G401 (cell line): ENCODE data around the gene HS1BP3. TPM values are rescaled to one million over a fixed set of nuclear protein-coding genes. Genes with fewer than 3 reads are reported as not detected.

Experiments used
- DNase-seq: peaks from one replicate; pipeline ENCODE4 v3.0.0-alpha.2; 2015; ENCODE audit warnings: low spot score
- in situ Hi-C: cut with HindIII; loops from 2 replicates; pipeline ENCODE4 v1.10.0; 2016; ENCODE audit warnings: low sequenced_read_pairs, mixed read lengths
- total RNA-seq: library from RNA; depleted of rRNA; stranded (reverse); fragments of >200 nt; shearing (Covaris generic); gene quantifications from 2 replicates; pipeline ENCODE4 v1.2.3, GENCODE V29; 2014

HS1BP3 gene
- total RNA-seq, 1 experiment from 2014 or later = 53.7 TPM

DNA sequence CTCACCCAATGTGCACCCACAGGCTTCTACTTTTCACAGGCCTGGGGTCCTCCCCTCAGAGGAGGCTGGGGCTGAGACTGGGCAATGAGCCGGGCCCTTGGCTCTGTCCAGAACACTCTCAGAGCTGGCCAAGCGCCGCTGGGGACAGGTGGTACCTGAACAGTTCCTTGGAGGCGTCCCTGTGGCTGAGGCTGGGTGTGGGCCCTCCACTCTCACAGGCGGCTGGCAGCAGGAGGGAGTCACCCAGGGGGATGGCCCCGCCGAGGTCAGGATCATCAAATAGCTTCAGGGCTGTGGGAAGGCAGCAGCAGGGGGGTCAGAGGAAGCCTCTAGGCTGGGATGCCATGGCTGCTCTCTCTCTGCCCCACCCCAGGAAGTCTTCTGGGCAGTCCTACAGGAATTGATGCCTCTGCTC, 27.1 kb downstream of the HS1BP3 start:
- in situ Hi-C loops = no loop called here
- no peak for DNase-seq

DNA sequence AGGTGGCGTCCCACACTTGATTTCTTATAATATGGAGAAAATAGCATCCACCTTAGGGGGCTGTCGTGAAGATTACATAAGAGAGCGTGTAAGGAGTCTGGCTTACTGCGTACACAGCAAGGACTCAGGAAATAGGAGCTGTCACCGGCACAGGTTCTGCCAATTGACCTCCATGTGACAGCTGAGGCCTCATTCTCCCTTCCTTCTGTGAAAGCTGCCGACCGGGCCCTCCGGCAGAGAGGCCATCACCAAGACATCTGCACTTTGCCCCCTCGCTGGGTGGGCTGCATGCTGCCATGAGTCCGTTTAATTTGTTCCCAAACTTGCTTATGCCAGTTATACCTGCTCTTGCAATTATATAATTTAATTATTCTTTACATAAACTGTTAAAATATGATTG, 27.7 kb downstream of the HS1BP3 start:
- in situ Hi-C loops = no loop called here
- DNase-seq = peak; percentile 63

DNA sequence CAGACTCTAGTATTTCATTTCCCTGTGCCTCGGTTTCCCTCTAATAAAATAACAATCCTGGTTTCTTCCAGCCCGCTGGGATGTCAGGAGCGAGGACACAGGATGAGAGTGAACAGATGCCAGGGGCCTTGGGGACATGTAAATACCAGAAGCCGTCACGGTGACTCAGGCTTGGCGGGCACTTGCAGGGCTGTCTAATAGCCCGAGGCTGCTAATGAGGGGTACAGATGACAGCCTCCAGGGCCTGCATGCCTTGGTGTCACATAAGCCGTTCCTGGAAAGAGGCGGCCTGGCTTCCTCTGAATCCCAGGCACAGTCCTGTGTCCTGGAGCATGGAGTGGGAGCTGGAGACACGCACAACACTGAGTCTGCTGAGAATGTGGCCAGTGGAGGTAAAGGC, 28.2 kb downstream of the HS1BP3 start:
- DNase-seq = no peak
- in situ Hi-C loops = no loop called here

DNA sequence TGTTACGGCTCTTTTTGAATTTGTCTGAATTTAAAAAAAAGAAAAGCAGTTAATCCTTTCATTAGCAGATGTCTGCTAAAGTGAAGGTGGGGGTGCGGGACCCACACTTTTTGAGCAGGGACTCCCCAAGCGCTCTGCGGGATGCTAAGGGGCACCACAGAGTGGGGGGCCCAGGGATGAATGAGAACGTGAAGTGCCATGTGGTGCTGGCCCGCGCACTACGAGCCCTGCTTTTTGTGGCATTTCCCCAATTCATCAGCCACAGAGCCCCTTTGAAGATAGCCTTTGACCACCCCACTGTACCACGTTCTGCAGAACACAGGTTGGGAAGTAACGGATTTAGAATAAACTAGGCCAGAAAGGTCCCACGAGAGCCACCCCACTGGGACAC, 28.6 kb downstream of the HS1BP3 start:
- DNase-seq = no peak
- in situ Hi-C loops = no loop called here

DNA sequence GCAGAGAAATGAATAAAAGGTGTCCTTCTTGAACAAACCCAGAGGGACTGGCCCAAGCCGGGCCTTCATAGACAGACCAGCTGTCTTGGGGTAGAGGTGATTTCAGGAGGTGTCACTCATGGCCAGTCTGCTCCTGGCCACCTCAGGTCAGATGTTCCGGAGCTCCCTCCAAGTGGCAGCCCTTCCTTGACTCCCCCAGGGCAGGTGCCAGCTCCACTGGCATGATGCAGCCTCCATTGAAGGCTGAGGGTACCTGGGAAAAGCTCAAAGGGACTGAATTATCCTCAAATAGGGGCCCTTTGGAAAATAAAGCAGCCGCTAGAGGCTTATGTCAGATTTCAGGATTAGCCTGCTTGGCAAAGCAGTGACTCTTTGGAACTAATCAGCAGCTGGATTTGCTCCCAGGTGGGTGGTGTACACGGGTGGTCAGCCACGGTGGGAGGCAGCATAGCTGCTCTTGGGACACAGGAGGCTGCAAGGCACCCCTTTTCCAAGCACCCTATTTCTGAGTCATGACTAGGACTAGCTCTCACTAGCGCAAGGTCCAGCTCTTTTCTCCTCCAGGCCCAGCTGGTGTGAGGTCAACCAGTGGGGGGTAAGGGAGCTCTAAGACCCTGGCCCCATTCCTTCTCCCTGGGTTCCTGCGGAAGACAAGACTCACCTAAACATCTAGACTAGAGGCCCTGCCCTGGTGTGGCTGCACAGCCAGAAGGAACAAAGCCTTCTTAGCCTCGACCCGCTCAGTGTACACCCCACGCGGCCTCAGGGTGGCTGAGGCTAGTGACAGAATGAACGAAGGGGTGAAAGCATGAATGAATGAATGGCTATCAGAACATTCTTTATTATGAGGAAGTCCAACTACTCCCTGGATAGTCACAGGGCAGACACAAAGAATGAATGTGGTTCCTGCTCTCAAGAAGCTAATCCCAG, 29.3 kb downstream of the HS1BP3 start:
- in situ Hi-C loops = no loop called here
- DNase-seq = no peak

DNA sequence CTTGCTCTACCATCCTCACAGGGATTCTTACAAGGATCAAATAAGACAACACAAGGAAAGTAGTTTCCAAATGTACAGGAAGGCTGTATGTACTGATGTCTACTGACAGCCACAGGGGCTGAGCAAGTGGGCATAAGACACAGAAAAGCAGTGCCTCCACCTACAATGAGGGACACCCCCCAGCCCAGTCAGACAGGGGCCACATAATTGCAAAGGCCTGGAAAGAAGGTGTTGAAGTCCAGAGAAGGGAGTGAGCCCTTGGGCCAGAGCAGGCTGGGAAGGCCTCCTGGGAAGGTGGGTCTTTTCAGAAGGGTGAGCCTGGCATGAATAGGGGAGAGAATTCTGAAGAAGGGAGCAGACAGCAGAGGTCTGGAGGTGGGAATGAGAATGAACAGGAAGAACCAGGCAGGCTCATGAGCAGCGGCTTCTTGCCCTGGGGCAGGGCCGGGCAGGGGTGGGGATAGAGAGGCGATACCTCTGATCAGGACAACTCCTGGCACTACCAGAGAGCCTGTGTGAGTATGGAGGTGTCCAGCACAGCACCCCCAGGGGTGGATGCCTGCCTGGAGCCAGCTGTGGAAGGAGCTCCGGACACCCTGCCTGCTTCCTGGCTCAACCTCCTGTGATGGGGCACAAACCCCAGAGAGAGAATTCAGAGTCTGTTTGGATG, 30.1 kb downstream of the HS1BP3 start:
- no peak for DNase-seq
- in situ Hi-C loops = no loop called here

DNA sequence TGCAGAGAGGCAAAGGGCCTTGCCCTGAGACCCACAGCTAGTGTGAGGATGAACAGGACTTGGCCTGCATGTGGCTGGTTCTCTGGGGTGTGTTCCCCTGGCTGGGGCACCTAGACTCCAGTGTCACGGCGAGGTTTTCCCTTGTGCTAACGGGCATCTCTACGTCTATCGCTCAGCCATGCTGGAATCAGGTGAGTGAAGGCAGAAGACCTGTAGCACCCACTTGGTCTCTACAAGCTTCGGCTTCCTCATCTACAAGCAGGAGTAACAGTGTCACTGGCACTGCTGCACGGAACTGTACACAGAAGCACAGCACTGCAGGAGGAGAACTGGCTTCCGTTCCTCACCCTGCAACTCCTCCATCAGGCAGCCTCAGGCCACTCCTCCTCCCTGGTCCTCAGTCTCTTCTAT, 30.6 kb downstream of the HS1BP3 start:
- in situ Hi-C loops = no loop called here
- peak; percentile 67 for DNase-seq

DNA sequence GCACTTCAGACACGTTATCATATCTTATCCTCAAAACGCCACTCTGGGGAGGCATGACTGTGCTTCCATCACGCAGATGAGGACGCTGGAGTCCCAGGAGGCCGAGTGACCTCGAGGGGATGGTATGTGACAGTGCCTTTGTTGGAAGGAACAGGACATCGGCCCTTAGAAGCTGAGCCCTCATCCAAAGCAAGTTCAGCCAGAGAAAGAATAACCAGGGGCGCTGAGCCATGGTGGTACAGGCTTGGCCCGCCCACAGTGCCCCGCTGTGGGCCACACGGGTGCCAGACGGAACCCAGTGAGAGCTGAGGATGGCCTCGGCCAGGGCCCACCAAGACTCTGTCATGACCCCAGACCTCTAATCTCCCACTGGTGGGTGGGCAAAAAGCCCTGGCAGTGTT, 31.3 kb downstream of the HS1BP3 start:
- no peak for DNase-seq
- in situ Hi-C loops = no loop called here

DNA sequence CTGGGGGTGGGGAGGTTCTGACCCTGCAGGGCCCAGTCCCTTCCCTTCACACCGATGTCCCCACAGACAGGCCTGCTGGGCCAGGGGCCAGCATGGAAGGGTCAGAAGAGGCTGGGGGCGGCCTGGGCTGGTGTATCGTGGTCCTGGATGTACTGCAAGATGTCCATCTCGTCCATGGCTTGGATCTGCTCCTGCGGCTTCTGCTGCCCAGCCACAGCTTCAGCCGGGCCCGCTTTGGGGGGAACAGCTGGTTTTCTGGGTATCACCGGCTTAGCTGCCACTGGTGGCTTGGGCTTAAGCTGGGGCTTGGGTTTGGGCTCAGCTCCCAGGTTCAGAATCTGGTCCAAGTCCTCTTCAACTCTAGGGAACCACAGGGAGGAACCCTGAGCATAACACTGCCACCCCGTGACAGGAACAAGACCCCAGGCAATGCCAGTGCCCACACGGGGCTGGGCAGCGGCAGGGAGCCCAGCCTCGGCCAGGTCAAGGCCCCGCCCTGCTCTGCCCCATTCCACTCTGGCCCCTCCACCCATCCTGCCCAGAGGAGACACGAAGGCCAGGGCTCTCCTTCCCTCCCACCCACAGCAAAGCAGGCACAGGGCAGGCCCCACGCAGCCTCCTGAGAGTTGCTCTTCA, 31.9 kb downstream of the HS1BP3 start:
- in situ Hi-C loops = no loop called here
- no peak for DNase-seq

DNA sequence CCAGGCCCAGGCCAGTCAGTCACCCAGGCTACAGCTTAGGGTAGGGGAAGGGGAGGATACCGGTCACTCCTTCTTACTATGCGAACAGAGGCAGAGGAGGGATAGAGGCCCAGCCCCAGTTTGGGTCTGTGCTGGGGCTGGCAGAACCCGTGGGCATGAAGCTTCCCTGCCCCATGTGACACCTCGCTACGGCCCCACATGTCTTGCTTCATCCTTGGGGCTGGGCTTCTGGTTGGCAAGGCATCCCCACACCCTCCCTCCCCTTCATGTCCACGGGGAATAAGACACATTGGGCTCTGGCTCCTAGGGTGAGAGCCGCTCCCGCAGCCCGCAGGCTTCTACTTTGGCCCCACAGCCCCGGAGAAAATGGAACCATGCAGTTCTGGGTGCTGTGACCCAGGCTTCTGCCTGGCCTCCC, 32.4 kb downstream of the HS1BP3 start:
- no peak for DNase-seq
- in situ Hi-C loops = no loop called here

DNA sequence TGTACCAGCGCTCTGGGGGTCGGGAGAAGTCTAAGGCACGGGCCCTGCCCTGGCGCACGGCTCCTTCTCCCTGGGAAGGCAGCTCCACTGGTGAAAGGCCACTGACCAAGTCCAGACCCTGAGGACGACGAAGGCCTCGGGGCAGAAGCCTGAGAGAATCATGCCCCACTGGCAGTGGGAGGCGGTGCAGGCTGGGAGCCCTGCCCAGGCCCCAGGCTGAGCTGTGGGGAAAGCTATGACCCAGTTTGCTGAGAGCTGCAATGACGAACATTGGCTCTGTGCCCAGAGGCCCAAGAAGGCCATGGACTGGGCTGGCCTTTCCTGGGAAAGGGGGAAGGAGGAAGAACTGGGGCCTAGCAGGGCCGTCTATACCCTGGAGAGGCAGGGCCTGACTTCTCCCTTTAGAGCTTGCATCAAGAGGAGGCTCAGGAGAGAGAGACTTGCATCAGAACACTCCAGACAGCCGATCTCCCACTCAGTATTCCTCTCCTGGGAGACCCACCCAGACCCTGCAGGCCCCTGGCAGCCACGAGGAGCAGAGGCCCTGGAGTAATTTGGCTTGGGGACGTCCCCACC, 32.9 kb downstream of the HS1BP3 start:
- in situ Hi-C loops = no loop called here
- peak; percentile 97 for DNase-seq

DNA sequence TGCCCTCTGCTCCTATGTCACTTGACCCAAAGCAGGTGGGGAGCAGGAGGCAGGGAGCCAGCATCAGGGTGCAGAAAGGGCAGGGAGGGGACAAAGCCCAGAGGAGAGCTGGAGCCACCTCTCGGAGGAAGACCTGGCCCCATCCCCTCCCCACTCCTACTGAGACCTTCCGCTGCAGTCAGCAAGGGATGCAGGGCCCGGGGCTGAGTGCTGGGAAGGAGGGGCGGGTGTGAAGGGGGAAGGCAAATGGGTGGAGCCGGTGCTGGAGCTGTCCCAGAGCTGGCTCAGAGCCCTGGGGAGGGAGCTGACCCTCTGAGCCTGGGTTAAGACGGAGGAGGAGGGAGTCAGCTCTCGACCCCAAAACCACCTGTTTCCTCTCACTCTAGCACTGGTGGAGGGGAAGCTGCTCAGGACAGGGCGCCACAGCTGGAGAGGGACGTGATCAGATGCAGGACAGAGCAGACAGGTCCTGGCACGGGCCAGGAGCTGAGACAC, 33.8 kb downstream of the HS1BP3 start:
- in situ Hi-C loops = no loop called here
- DNase-seq = no peak

DNA sequence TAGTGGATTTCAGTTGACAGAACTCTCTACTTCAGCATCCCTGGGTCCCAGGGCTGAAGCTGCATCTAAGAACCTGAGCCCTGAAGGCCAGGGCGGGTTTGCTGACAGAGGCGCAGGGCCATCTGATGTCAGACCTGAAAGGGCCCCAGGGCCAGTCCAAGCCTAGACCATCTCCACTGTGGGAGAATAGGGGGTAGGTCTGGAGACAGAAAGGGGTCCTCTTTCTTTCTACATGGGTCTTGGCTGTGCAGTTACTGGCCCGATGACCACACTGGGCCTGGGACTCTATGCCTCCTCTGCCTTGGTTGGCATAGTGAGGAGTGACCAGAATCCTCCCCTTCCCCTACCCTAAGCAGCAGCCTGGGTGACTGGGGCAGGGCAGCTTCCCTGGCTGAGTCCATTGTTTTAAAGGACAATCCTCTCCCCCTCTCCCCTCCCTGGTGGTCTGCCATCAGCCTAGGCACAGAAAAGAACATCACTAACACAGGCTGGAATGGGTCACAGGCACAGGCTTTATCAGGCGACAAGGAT, 34.5 kb downstream of the HS1BP3 start:
- DNase-seq = no peak
- in situ Hi-C loops = no loop called here

DNA sequence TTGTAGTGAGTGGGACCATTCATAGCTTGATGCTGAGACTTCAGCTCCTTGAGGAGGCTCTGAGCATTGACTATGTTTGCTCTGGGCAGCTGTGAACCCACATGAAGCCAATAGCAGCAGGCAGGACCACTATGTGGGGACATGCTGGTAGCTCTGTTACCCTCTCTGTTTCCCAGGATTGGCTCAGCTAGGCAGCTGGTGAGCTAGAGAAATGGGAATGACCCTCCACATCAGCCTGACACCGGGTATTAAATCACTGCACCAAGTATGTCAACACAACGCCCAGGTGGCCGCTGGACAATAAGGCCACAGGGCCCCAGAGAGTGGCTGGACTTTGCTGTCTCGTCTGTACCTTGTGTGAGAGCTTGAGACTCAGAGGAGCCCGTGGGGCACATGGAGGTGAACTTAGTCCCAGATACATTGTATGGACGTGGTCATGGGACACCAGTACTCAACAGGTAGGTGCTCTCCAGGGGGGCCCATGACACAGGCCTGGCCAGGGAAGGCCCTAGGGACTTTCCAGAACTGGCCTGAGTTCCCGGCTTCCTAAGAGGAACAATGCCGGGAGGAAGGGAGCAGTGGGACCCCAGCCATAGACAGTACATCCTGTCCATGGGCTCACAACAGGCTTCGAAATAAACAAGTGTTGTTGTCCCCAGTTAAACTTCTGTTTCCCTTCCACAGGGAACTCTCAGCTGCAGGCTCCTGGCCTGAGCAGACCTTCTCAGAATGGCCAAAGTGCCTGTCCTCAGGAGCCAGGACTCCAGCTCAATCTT, 35.2 kb downstream of the HS1BP3 start:
- in situ Hi-C loops = no loop called here

DNA sequence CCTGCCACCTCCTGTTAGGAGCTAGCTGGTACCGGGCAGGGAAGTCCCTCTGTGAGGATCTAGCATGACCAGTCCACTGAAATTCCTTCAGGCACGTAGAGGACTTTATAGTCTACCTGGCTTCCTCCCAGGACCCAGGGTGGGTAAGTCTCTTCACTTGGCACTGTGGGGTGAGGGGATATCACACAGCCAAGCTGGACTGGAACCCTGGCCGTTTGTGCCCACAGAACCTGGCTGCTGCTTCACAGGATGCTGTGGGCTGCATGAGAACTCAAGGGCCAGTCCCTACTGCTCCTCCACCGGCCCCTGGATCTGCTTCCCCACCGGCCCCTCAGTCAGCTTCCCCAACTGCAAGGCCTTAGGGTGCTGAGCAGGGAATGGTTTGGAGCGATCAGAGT, 35.8 kb downstream of the HS1BP3 start:
- no peak for DNase-seq
- in situ Hi-C loops = no loop called here

More for the DNA sequence above, 35.2 kb downstream of the HS1BP3 start:
- DNase-seq = no peak

DNA sequence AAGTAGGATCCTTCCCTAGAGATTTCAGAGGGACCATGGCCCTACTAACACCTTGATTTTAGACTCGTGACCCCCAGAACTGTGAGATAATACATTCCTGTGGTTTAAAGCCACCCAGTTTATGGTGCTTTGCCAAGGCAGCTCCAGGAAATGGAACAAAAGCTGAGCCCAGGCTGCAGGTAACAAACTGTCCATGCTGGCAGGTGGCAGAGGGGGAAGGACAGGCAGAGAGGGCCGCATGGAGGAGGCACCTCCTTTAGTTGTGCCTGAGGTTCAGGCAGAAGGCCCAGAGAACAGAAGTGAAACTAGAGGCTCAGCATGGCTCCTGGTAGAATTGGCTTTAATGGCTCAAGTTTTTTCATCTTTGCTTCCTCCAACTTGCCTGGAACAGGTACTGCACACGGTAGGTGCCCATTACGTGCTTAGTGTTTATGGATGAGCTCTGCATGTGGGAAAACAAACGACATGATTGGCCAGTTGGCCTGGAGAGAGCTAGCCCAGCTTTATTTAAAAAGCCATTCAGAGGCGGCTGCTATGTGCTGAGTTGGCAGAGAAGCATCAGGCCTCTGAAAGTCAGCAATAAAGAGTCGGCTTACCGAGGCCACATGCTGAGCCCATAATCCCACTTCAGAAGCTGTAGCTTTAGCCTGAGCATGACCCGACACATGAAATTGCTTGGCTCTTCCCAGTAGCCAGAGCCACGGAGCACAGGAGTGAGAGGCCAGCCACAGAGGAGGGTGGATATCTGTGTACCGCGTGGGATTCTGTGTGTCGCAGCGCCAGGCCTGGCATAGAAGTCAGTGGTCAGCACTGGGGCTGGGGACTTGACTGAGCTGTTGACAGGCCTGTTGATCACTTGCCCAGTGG, 36.5 kb downstream of the HS1BP3 start:
- DNase-seq = peak; percentile 60
- in situ Hi-C loops = no loop called here

DNA sequence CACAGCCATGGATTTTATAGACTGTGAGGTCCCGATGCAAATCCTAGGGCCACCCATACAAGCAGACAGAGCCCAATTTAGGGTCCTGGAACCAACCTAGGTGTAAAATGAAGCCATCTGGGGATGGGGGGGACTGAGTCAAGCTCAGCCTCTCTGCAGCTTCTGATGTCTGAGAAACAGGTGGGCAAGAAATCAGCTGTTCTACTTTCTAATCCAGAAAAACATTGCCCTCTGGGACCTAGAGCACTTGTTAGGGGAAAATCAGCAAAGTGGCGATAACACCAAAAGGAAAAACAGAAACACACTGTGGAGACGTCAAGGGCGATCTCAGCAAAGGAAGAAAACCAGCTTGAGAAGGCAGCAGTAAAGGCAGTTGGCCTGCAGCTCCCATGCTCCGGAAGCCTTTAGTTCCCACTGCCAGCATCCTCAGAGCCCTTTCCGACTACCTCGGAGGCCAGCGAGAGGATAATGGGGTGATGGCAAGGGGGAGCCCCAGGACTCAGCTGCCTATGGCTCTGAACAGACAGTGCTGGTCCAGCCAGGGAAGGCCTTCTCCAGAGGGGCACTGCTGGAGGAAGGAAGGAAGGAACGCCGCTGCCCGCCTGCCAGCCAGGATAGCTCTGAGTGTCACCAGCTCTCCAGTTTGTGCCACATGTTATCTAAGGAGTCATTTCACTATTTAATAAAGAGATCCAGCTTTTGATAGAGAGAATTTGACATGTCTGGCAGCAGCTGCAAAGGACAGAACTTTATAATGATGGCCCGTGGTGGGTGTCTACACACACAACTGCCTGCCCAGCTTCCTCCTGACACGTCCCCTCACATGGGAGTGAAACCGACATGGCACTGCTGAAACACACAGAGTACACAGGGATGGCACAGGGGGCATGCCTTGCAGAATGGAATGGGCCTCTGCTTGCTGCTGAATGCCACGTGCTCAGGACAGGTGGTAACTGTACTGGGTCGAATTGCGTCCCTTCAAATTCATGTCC, 37.7 kb downstream of the HS1BP3 start:
- DNase-seq = no peak
- in situ Hi-C loops = no loop called here
